Measurements from ENCODE around the gene FCRLB. TPM values are rescaled to one million over a fixed set of nuclear protein-coding genes. Genes with fewer than 3 reads are reported as not detected.

The FCRLB gene
- total and polyA plus RNA-seq, 2 of the 13 experiments (the other 11 are each of a cell fraction or from before 2014, with no cell fraction given), result 0.08 to 0.11 TPM

DNA sequence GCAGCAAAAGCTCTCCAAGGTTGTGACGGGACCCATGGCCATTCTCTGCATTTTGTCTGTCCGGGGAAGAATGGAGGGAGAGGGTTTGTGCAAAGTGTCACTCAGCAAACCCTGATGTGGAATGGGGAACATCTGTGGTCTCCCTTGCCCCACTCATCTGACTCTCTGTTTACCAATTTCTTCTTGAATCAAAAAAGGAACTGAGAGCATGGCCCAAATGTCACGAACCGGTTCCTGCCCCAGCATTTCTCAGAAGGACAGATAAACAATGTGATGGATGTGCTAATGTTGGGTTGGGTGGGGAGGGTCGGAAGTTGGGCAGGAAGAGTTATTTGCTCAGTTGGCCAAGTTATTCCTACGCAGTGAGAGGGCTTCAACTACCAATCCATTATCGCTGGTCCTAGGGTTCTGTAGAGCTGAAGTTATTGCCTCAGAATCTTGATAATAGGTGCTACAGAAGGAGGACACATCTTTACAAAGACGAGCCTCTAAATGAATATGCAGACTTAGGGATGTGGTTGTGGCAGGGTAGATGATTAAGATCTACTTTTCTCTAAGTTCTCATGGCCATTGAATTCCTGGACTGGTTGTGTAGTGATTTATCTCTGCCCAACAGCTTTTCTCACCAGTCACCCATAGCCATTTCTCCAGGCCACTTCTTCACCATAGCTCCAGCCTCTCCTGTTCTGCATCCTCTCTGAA, 18.7 kb downstream of the FCRLB start:
- H4K20me1 ChIP-seq (ENCODE audit: insufficient read depth, low read length), result no peaks in the 10 kb centered on the region
- in situ Hi-C loops (cut with HindIII; ENCODE audit: extremely low pct_ligation_motif_present, low pct_unique_long_range_greater_than_20kb), result loop anchor here (10.0 kb wide), 1 partner anchor 95 kb away; no protein-coding TSS in a partner anchor
- FAIRE-seq, result no peak
- H3K36me3 ChIP-seq (replicated peaks in 1 of 2; ENCODE audit: control insufficient read depth in 1 of 2, insufficient read depth in 2 of 2, low read length in 2 of 2), result no peaks in the 10 kb centered on the region
- ChIA-PET CTCF (ENCODE audit: low intra/inter-chr PET ratio, low total read pairs) (no interaction called here), POLR2A (no interaction called here)
- H3K4me2 ChIP-seq (ENCODE audit: low read depth, low read length), result no peak overlapping the region
- H3K4me1 ChIP-seq (ENCODE audit: insufficient read depth, low read length), result no peaks in the 10 kb centered on the region
- no peak for ATAC-seq
- BruUV-seq (replicated peaks), result no TSS peak
- 13% methylated on average over 6 of the region's 8 CpGs for WGBS (ENCODE audit: low lambda C conversion rate)
- H3K4me3 ChIP-seq (replicated peaks in 1 of 3; ENCODE audit: insufficient read depth in 1 of 3, low read depth in 2 of 3, low read length in 3 of 3), result no peak overlapping the region
- DNase-seq (ENCODE audit: low spot score), result no peak
- no peaks in the 10 kb centered on the region for H3K9me3 ChIP-seq (ENCODE audit: low read length)
- intact Hi-C loops (cut with micrococcal nuclease; ENCODE audit: unreplicated experiment), result loop anchor here (10.0 kb wide), 1 partner anchor 175 kb away; no protein-coding TSS in a partner anchor
- H2AFZ ChIP-seq (ENCODE audit: low read length), result no peak overlapping the region
- H3K9ac ChIP-seq (ENCODE audit: insufficient read depth, low read depth, low read length), result no peak overlapping the region
- no peaks in the 10 kb centered on the region for H3K79me2 ChIP-seq (ENCODE audit: insufficient read depth, low read length)
- H3K27ac ChIP-seq (ENCODE audit: extremely low read length, insufficient read depth, low read length), result no peak overlapping the region
- H3K27me3 ChIP-seq (ENCODE audit: control insufficient read depth in 1 of 2, insufficient read depth in 2 of 2, low read length in 2 of 2), result no peaks in the 10 kb centered on the region; a peak in 2 of 5 replicates
- TF ChIP-seq, protein P1, sequence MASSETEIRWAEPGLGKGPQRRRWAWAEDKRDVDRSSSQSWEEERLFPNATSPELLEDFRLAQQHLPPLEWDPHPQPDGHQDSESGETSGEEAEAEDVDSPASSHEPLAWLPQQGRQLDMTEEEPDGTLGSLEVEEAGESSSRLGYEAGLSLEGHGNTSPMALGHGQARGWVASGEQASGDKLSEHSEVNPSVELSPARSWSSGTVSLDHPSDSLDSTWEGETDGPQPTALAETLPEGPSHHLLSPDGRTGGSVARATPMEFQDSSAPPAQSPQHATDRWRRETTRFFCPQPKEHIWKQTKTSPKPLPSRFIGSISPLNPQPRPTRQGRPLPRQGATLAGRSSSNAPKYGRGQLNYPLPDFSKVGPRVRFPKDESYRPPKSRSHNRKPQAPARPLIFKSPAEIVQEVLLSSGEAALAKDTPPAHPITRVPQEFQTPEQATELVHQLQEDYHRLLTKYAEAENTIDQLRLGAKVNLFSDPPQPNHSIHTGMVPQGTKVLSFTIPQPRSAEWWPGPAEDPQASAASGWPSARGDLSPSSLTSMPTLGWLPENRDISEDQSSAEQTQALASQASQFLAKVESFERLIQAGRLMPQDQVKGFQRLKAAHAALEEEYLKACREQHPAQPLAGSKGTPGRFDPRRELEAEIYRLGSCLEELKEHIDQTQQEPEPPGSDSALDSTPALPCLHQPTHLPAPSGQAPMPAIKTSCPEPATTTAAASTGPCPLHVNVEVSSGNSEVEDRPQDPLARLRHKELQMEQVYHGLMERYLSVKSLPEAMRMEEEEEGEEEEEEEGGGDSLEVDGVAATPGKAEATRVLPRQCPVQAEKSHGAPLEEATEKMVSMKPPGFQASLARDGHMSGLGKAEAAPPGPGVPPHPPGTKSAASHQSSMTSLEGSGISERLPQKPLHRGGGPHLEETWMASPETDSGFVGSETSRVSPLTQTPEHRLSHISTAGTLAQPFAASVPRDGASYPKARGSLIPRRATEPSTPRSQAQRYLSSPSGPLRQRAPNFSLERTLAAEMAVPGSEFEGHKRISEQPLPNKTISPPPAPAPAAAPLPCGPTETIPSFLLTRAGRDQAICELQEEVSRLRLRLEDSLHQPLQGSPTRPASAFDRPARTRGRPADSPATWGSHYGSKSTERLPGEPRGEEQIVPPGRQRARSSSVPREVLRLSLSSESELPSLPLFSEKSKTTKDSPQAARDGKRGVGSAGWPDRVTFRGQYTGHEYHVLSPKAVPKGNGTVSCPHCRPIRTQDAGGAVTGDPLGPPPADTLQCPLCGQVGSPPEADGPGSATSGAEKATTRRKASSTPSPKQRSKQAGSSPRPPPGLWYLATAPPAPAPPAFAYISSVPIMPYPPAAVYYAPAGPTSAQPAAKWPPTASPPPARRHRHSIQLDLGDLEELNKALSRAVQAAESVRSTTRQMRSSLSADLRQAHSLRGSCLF (CRISPR knock-in tag; IDR thresholded peaks at IDR 0.05; ENCODE audit: borderline replicate concordance), result no peak
- TF ChIP-seq, protein P2, sequence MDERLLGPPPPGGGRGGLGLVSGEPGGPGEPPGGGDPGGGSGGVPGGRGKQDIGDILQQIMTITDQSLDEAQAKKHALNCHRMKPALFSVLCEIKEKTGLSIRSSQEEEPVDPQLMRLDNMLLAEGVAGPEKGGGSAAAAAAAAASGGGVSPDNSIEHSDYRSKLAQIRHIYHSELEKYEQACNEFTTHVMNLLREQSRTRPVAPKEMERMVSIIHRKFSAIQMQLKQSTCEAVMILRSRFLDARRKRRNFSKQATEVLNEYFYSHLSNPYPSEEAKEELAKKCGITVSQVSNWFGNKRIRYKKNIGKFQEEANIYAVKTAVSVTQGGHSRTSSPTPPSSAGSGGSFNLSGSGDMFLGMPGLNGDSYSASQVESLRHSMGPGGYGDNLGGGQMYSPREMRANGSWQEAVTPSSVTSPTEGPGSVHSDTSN (CRISPR knock-in tag; IDR thresholded peaks at IDR 0.05), result no peak
- TF ChIP-seq, protein P3, sequence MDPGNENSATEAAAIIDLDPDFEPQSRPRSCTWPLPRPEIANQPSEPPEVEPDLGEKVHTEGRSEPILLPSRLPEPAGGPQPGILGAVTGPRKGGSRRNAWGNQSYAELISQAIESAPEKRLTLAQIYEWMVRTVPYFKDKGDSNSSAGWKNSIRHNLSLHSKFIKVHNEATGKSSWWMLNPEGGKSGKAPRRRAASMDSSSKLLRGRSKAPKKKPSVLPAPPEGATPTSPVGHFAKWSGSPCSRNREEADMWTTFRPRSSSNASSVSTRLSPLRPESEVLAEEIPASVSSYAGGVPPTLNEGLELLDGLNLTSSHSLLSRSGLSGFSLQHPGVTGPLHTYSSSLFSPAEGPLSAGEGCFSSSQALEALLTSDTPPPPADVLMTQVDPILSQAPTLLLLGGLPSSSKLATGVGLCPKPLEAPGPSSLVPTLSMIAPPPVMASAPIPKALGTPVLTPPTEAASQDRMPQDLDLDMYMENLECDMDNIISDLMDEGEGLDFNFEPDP (CRISPR knock-in tag; conservative IDR thresholded peaks at IDR 0.05), result no peak
- TF ChIP-seq ZNF768 (CRISPR knock-in tag; IDR thresholded peaks at IDR 0.05), result no peak
- no peak for TF ChIP-seq ZEB1 (IDR thresholded peaks at IDR 0.05; ENCODE audit: insufficient replicate concordance, low read depth)
- TF ChIP-seq PCBP1 (IDR thresholded peaks at IDR 0.05; ENCODE audit: borderline replicate concordance, low read depth, low read length), result no peak
- no peak for TF ChIP-seq ZNF761 (CRISPR knock-in tag; conservative IDR thresholded peaks at IDR 0.05)
- TF ChIP-seq HOXA3 (CRISPR knock-in tag; IDR thresholded peaks at IDR 0.05), result no peak
- no peak for TF ChIP-seq NAIF1 (CRISPR knock-in tag; IDR thresholded peaks at IDR 0.05; ENCODE audit: borderline replicate concordance)
- no peak for TF ChIP-seq HMG20B (CRISPR knock-in tag; conservative IDR thresholded peaks at IDR 0.05)
- TF ChIP-seq YEATS4 (CRISPR knock-in tag; IDR thresholded peaks at IDR 0.05; ENCODE audit: borderline replicate concordance), result no peak
- TF ChIP-seq SSRP1 (CRISPR knock-in tag; IDR thresholded peaks at IDR 0.05), result no peak
- no peak for TF ChIP-seq PHB2 (IDR thresholded peaks at IDR 0.05; ENCODE audit: partially characterized antibody)
- TF ChIP-seq MATR3 (CRISPR knock-in tag; IDR thresholded peaks at IDR 0.05), result no peak
- TF ChIP-seq CC2D1A (CRISPR knock-in tag; IDR thresholded peaks at IDR 0.05), result no peak
- TF ChIP-seq, protein P4, sequence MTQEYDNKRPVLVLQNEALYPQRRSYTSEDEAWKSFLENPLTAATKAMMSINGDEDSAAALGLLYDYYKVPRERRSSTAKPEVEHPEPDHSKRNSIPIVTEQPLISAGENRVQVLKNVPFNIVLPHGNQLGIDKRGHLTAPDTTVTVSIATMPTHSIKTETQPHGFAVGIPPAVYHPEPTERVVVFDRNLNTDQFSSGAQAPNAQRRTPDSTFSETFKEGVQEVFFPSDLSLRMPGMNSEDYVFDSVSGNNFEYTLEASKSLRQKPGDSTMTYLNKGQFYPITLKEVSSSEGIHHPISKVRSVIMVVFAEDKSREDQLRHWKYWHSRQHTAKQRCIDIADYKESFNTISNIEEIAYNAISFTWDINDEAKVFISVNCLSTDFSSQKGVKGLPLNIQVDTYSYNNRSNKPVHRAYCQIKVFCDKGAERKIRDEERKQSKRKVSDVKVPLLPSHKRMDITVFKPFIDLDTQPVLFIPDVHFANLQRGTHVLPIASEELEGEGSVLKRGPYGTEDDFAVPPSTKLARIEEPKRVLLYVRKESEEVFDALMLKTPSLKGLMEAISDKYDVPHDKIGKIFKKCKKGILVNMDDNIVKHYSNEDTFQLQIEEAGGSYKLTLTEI (CRISPR knock-in tag; conservative IDR thresholded peaks at IDR 0.05), result no peak
- no peak for TF ChIP-seq IKZF1 (IDR thresholded peaks at IDR 0.05)

Measured in HepG2 (cell line).